IPS-18c (cell line): ENCODE data around the gene LGI4.
A peak's percentile ranks its signal among the peaks of the same experiment; 100 is the strongest.

Source experiments
- H3K4me3 ChIP-seq: 2 replicates; pipeline ENCODE4 v1.7.0; 2013; ENCODE audit warnings: low read depth, mild to moderate bottlenecking, low read length, moderate library complexity; ENCODE audit not compliant: insufficient read depth
- H3K9me3 ChIP-seq: one replicate; pipeline ENCODE4 v1.6.1; 2013; ENCODE audit warnings: mild to moderate bottlenecking, low read length, moderate library complexity; ENCODE audit not compliant: control insufficient read depth, insufficient read depth

LGI4 gene

GRCh38 chr19:35146746-35147459 lies 12.0 kb upstream of the LGI4 start:
- no peaks in the 10 kb centered on the region for H3K9me3 ChIP-seq
- no peak overlapping the region for H3K4me3 ChIP-seq

- H3K4me3 ChIP-seq = no peak overlapping the region
- H3K9me3 ChIP-seq = no peaks in the 10 kb centered on the region
These were observed 10.0 kb upstream of the LGI4 start for GRCh38 chr19:35144600-35145436.

- Histone ChIP-seq H3K9me3 (no peaks in the 10 kb centered on the region), H3K4me3 (0 out of 2 replicates have a peak overlapping the region, but pooled peaks have one; percentile 17)
These were observed 9.4 kb upstream of the LGI4 start for GRCh38 chr19:35144259-35144599.

GRCh38 chr19:35143818-35144217 lies 9.0 kb upstream of the LGI4 start:
- Histone ChIP-seq H3K4me3 (peak overlapping the region; percentile 61; the same call in 1 of the 2 replicates), H3K9me3 (no peaks in the 10 kb centered on the region)

GRCh38 chr19:35143231-35143715 lies 8.4 kb upstream of the LGI4 start, which contains the start of gene FXYD7:
Gene FXYD7 (plus strand): TSS chr19:35143255. CDS start chr19:35143334, 79 bp downstream.
- peak within 1 kb of the TSS; percentile 64 for H3K4me3 ChIP-seq
- no peaks in the 10 kb centered on the region for H3K9me3 ChIP-seq

- H3K4me3 ChIP-seq = peak overlapping the region; percentile 64
- no peaks in the 10 kb centered on the region for H3K9me3 ChIP-seq
These were observed 7.9 kb upstream of the LGI4 start for GRCh38 chr19:35142606-35143230.

GRCh38 chr19:35141837-35142605 lies 7.2 kb upstream of the LGI4 start:
- peak overlapping the region; percentile 64; the same call in 1 of the 2 replicates for H3K4me3 ChIP-seq
- no peaks in the 10 kb centered on the region for H3K9me3 ChIP-seq

GRCh38 chr19:35140962-35141836 lies 6.3 kb upstream of the LGI4 start:
- H3K4me3 ChIP-seq = peak overlapping the region; percentile 64; the same call in 1 of the 2 replicates
- no peaks in the 10 kb centered on the region for H3K9me3 ChIP-seq

GRCh38 chr19:35140207-35140961 lies 5.5 kb upstream of the LGI4 start:
- Histone ChIP-seq H3K4me3 (no peak overlapping the region), H3K9me3 (no peaks in the 10 kb centered on the region)

- Histone ChIP-seq H3K9me3 (no peaks in the 10 kb centered on the region), H3K4me3 (no peak within 1 kb of the TSS; the same call in 1 of the 2 replicates)
These were observed 3.5 kb upstream of the LGI4 start, which contains the start of gene FXYD1 for GRCh38 chr19:35138305-35138892. Gene FXYD1 (plus strand): TSS chr19:35138824. CDS start chr19:35140080, 1,256 bp downstream.

GRCh38 chr19:35136977-35137702 lies 2.3 kb upstream of the LGI4 start:
- Histone ChIP-seq H3K9me3 (no peaks in the 10 kb centered on the region), H3K4me3 (no peak overlapping the region)

- no peaks in the 10 kb centered on the region for H3K9me3 ChIP-seq
These were observed 1.4 kb upstream of the LGI4 start for GRCh38 chr19:35136231-35136630.

GRCh38 chr19:35135389-35135909 lies 590 bp upstream of the LGI4 start:
- Histone ChIP-seq H3K4me3 (no peak overlapping the region), H3K9me3 (no peaks in the 10 kb centered on the region)

More at GRCh38 chr19:35136231-35136630, 1.4 kb upstream of the LGI4 start:
- no peak overlapping the region for H3K4me3 ChIP-seq

- Histone ChIP-seq H3K9me3 (no peaks in the 10 kb centered on the region), H3K4me3 (no peak overlapping the region)
These were observed 1.0 kb downstream of the LGI4 start for GRCh38 chr19:35133826-35134225.
